22Rv1 (cell line): Measurements from ENCODE around the gene PRICKLE1.

Experiments
- CTCF ChIP-seq: fragments of 450-650 bp; IDR thresholded peaks from 2 replicates; pipeline ENCODE4 v1.5.1; 2017; ENCODE audit warnings: mild to moderate bottlenecking
- ZFX ChIP-seq: fragments of 450-650 bp; IDR thresholded peaks from 2 replicates; pipeline ENCODE4 v1.6.1; 2017; ENCODE audit warnings: antibody characterized with exemption, borderline replicate concordance

- no peak for TF ChIP-seq CTCF
- TF ChIP-seq ZFX: no peak
Observed at GRCh38 chr12:42458575-42458974, 131.0 kb downstream of the PRICKLE1 start.
